ENCODE results near the gene APEX1.
"Not testable (repeated sequence)": the region's sequence is repeated elsewhere in the genome, so short reads cannot be mapped to it uniquely, and the experiment has no call there.

APEX1 gene

DNA sequence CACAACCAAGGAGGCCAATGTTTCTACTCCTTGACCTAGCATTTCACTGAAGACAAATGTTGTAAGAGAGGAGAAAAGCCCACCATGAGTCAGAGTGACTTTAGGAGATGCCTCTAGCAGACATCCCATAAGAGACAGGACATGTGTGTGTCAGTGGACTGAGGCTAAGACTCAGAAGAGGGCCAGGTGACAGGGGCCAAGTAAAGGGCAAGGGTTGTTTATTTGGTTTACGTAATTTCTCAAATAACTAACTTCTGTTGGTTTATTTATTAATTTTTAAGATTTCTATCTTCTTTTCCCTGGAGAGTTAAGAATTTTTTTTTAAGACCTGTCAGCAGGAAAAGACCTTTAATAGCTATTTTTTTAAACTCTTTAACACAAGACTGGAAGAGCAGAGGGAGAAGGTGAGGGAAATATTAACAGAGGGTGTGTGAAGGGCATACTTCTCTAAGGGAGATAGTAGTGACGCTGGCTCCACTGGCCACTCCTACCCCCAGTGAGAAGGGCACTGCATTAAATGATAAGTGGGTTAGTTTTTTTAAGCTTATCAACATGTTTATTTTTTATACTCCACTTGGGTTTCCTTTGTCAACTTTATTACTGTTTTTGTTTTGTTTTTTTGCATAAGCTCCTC lies 17.6 kb downstream of the APEX1 start:
- no peak for DNase-seq (ENCODE audit: low read depth in 4 of 4, low spot score in 1 of 4)

DNA sequence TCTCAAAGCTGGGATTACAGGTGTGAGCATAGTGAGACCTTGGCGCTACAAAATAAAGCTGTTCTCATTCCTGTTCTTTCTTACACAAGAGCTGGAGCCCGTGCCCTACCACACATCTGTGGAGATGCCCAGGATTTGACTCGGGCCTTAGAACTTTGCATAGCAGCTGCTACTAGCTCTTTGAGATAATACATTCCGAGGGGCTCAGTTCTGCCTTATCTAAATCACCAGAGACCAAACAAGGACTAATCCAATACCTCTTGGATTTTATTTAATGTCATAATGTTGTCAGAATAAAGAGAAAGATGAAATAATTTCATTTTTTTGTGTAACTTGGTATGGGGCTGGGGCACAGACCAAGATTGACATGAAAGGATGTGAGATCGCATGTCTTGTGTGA lies 21.8 kb downstream of the APEX1 start:
- DNase-seq (ENCODE audit: low read depth in 4 of 4, low spot score in 1 of 4) = no peak

DNA sequence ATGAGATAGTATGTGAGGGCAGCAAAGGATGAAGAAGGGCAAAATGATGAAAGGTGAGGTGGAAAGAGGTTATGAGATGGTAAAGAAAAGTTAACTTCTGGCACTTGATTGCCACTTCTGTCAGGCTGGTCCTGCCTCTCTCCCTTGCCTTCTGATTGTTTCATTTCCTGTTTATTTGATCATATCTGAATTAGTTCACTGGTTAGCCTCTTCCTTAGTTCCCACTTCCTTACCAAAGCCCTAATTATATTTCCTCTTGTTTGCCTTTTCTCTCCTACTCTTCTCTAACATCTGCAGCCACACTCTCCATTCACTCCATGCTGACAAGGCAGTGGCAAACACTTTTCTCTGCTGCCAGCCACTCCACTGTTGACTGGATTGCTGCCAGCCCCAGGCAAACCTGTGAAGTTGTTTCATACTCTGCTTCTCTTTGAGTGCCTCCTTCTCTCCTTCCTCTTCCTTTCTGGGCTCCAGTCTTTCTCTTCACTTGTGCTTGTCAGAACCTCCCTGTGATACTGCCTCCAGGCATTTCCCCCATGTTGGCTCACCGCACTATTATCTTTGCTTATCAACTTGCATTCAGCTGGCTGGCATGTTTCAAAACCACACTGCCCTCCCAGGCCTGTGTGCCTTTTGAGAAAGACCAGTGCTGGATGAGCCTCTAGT lies 22.3 kb downstream of the APEX1 start:
- DNase-seq (ENCODE audit: low read depth in 4 of 4, low spot score in 1 of 4) = no peak

DNA sequence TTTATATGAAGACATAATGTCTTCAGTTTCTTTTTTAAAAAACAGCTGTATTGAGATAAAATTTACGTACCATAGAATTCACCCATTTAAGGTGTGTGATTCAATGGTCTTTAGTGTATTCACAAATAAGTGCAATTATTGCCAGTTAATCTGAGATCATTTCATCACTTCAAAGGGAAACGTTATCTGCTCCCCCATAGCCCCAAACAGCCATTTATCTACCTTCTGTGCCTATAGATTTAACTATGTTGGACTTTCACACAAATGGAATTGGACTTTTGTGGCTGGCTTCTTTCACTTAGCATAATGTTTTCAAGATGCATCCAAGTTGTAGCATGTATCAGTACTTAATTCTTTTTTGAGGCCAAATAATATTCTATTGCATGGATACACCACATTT lies 23.9 kb downstream of the APEX1 start:
- DNase-seq (ENCODE audit: low read depth in 4 of 4, low spot score in 1 of 4) = no peak

DNA sequence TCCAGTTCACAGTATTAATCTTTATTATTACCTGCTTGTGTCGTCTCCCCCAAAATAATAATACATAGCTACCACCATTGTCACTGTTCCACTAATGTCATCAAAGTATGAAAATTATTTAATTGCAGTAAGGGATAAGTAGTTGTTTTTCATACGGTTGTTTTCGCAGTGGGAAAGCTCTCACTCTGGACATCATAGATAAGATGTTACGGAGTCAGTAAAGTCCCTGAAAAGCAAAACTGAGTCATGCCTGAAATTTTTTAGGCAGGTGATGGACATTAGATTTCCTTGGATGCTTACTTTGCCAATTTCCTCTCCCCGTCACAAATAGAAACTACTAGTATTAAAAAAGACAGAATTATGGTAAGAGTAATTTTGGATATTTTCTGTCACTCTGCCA lies 27.4 kb downstream of the APEX1 start:
- no peak for DNase-seq (ENCODE audit: low read depth in 4 of 4, low spot score in 1 of 4)

DNA sequence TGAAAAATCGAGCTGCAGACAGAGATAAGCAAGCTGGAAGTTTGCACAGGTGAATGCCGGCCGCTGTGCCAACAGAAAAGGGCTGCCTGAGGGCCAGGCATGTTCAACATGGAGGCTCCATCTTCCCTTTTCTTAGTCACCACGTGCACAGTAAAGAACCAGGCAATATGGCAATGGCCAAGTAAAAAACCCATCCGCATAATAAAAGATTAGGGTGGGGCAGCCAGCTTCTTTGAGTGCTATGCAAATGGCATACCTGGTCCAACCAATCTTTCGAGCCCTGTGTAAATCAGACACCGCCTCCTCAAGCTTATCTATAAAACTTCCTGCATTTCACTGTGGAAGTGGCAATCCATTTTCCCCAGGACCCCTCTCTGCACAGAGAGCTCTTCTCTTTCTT lies 30.9 kb downstream of the APEX1 start:
- no peak for DNase-seq (ENCODE audit: low read depth in 4 of 4, low spot score in 1 of 4)

DNA sequence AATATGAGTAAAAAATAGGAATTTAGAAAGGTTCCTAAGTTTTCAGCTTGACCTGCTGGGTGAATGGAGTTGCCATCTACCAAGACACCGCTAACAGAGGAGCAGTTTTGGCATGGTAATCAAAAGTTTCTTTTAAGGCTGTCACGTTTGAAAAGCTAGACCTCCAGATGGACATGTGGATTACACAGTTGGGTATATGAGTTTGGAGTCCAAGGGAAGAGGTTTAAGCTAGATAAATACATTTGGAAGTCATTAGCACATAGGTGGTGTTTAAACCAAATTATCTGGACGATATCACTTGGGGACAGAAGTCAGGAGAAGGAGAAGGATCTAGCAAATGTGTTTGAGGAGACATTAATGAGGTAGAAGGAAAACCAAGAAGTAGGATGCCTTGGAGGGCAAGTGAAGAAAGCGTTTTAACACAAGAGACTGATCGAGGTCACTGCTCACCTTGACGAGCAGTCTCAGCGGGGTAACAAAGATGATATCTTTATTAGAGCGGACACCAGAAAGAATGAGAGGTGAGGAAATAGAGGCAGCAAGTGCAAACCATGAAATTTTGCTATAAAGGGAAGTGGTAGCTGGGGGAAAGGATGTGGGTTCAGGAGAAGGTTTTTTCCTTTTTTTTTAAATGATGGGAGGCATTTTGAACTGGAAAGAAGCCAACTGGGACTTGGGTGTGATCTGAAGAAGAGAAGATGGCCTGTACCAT lies 31.8 kb downstream of the APEX1 start:
- DNase-seq (ENCODE audit: low read depth in 4 of 4, low spot score in 1 of 4) = no peak

DNA sequence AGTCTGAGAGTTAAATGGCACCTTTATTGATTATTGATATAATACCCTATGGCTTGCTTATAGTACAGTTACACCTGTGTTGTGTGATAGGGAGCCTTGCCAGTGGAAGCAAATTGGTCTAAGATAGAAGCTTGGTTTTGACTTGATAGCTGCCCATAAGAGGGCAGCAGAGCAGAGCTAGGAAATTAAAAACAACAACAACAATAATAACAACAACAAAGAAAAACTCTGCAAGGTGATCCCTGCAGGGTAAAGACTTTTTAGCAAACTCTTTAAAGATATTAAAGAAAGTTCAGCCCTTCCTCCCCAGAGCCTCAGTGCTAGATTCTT lies 32.3 kb downstream of the APEX1 start:
- DNase-seq (ENCODE audit: low read depth in 4 of 4, low spot score in 1 of 4) = no peak

DNA sequence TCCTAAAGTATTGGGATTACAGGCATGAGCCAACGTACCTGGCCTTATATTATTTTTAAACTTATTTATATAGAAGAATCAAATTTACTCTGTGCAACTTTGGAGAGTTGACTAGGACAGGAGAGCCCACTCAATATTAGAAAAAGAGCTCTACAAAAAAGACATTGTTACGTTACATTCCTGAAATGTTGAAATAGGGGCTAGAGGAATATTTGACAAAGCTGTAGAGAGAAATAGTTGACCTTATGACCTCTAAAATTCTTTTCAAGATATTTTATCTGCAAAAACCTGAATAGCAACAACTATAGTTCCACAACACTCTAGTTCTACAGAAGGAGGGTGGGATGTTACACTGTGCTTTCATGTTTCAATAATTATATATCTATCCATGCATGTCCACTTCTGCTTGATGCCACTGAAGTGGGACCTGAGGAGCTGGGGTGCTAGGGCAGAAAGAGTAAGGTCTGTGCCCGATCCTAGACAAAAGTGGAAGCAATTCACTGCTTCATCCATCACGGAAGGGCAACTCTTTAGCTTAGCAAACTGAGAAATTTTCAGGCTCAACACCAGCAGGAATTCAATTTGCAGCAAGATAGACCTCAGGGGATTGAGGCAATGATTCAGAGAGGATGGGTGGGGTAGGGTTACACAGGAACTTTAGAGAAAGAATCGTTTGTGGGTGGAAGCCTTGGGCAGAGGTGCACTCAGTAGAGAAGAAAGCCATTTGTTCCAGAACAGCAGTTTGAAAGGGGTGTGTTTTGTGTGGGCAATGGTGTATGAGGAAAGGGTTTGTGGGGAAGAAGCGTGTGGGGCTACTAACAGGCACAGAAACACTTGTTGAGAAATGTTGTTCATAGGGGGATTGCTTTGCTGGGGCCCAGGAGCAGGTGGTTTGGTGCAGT lies 34.3 kb downstream of the APEX1 start:
- no peak for DNase-seq (ENCODE audit: low read depth in 4 of 4, low spot score in 1 of 4)

DNA sequence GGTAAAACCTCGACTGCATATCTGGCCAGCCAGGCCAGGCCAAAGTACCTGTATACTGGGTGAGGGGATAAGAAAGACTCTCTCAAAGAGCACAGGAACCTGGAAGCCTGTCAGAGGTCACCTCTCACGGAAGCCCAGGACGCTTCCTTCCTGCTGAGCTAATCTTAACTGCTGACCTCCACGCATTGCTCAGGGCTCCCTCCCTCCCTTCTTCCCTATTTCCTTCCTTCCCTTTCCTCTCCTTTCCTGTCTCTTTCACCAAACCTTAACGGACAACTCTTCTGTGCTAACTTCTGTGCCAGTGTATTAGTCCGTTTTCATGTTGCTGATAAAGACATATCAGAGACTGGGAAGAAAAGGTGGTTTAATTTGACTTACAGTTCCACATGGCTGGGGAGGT lies 35.5 kb downstream of the APEX1 start:
- DNase-seq (ENCODE audit: low read depth in 4 of 4, low spot score in 1 of 4) = no peak

DNA sequence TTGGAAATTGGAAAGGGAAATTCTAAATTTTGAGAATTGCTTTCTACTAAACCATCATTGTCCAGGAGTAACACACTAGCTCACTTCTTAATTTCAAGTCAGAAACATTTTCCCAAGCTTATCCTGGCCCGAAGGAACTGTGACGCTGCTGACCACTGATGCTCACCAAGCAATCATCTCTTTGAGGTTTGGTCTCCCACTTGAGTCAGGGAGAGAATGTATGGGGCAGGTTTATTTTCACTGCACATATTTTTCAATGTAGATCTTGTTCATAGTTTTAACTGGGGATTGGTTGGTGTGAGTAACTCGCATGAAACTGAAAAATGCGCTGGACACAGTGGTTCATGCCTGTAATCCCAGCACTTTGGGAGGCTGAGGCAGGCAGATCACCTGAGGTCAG lies 37.5 kb downstream of the APEX1 start:
- DNase-seq (ENCODE audit: low read depth in 4 of 4, low spot score in 1 of 4) = no peak

DNA sequence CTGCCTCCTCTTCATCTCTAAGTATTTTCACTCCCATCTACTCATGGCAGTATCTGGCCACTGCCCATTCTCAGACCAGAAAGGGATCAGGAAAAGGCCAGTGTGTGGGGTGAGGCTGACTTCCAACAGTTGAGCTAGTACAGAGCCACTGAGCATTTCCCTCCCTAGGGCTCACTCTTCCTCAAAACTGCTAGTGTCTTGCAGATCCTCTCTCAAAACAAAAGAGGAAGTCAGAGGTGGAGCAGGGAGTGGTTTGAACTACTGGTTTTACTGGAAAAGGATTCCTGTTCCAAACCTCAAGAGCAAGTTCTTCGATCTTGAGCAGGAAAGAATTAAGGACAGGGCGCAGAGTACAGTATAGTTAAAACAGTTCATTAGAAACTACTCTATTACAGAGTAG lies 38.6 kb downstream of the APEX1 start:
- DNase-seq (ENCODE audit: low read depth in 4 of 4, low spot score in 1 of 4) = no peak

DNA sequence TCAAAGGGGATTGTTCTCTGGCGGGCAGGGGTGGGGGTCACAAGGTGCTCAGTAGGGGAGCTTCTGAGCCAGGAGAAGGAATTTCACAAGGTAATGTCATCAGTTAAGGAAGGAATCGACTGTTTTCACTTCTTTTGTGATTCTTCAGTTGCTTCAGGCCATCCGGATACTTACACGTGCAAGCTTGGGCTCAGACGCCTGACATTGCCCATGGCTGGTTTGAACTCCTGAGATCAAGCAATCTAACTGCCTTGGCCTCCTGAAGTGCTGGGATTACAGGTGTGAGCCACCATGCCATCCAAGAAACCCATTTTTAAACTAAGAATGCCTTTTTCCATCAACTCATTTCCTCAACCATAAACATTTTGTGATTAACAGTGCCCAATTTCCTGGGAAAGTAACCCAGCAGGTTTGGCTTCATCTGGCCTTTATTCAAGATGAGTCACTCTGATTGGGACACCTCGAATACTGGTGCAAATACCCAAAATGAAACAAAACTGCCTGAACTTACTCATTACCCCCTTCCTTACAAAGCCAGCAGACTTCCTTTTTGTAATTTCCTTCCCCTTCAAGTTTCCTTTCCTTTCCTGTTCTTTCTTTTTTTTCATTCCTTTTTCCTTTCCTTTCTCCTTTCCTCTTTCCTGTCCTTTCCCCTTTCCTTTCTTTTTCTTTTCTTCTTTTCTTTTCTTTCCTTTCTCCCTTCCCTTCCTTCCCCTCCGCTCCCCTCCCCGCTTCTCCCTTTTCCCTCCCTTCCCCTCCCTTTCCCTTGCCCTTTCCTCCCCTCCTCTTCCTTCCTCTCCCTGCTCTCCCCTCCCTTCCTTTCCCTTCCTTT lies 40.1 kb downstream of the APEX1 start:
- DNase-seq (ENCODE audit: low read depth in 4 of 4, low spot score in 1 of 4) = no peak

DNA sequence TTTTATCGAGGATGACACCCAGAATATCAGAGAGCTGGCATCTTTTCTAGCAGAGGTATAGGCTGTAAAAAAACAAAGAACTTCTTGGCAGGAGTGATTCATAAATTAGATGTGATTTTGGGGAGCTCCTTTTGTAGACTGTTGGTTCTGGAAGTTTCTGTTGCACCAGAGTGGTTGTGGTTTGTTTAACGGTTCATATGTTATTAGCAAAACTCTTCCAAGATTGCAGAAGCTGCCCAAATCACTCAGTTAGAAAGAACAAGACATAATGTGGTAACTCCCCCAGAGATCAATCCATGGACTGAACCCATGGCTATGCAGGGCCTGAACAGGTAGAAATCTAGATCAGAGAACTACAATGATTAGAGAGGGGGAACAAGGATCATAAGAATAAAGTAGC lies 43.6 kb downstream of the APEX1 start:
- DNase-seq (ENCODE audit: low read depth in 4 of 4, low spot score in 1 of 4) = no peak

DNA sequence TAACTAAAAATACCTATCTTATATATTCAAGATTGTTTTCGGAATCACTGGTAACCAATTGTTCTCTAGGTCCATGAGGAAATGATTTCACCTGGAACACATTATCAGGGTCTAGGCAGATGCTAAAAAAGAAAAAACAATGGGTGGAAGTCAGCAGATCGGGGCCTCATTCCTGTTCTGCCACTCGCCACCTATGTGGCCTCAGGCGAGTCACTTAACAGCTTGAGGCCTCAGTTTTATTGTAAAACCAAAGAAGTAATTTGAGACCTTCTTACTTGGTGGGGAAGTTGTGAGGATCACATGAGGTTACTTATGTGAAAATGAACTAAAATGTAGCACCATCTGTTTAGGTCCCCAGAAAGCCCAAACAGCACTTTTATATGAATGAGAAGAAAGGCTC lies 44.1 kb downstream of the APEX1 start:
- DNase-seq (ENCODE audit: low read depth in 4 of 4, low spot score in 1 of 4) = no peak

DNA sequence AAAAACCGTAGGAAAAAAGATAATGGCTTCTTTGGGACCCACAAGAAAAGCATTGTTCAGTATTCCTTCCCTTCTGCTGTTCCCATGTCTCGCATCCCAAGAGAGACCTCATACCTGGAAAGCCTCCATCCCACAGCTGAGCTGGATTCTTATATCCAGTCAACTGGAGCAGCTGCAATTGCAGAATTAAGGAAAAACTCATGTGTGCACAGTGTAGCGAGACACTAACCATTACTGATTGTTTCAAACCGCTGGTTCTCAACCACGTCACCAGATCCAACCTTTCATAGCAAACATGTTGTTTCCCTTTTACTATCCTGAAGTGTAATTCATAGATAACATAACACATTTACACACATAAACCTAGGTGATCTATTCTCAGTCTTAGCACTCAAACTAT lies 44.9 kb downstream of the APEX1 start:
- no peak for DNase-seq (ENCODE audit: low read depth in 4 of 4, low spot score in 1 of 4)

DNA sequence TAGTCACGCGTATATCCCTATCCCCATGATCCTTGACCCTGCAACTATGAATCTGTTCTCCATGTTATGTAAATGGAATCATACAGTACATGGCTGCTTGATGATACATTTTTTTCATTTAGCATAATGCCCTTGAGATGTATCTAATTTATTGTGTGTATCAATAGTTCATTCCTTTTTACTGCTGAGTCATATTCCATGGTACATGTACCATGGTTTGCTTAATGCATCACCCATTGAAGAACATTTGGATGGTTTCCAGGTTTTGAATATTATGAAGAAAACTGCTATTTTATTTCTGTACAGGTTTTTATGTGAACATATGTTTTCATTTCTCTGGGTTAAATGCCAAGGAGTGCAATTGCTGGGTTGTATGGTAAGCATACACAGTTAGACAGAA lies 46.3 kb downstream of the APEX1 start:
- DNase-seq (ENCODE audit: low read depth in 4 of 4, low spot score in 1 of 4) = no peak

DNA sequence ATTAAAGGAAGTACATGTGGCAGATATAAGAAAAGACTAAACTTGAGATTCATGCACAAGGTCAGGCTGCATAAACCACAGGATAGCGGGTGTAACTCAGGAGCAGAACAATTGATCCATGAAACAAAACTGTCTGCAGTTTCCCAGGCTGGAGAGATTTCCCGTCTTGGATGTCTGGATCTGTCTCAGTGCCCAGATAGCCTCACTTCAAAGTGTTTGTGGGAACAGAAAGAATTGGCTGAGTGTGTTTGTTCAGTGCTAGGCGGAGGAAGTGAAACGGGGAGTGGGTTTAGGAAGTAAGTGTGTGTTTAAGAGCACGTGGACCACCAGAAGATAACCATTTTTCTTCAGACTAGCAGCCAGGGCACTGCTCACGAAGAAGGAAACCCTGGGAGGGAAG lies 48.9 kb downstream of the APEX1 start:
- DNase-seq (ENCODE audit: low read depth in 4 of 4, low spot score in 1 of 4) = no peak

DNA sequence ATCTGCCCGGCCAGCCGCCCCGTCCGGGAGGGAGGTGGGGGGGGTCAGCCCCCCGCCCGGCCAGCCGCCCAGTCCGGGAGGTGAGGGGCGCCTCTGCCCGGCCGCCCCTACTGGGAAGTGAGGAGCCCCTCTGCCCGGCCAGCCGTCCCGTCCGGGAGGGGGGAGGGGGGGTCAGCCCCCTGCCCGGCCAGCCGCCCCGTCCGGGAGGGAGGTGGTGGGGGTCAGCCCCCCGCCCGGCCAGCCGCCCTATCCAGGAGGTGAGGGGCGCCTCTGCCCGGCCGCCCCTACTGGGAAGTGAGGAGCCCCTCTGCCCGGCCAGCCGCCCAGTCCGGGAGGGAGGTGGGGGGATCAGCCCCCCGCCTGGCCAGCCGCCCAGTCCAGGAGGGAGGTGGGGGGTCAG lies 51.2 kb downstream of the APEX1 start:
- not testable (repeated sequence) for DNase-seq (ENCODE audit: low read depth in 4 of 4, low spot score in 1 of 4)

DNA sequence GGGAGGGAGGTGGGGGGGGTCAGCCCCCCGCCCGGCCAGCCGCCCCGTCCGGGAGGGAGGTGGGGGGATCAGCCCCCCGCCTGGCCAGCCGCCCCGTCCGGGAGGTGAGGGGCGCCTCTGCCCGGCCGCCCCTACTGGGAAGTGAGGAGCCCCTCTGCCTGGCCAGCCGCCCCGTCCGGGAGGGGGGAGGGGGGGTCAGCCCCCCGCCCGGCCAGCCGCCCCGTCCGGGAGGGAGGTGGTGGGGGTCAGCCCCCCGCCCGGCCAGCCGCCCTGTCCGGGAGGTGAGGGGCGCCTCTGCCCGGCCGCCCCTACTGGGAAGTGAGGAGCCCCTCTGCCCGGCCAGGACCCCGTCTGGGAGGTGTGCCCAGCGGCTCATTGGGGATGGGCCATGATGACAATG lies 51.7 kb downstream of the APEX1 start:
- DNase-seq (ENCODE audit: low read depth in 4 of 4, low spot score in 1 of 4) = not testable (repeated sequence)
